Stimulated activated CD8-positive, alpha-beta memory T cell treated with anti-CD3 and anti-CD28 coated beads, Interleukin-15, amount 100 ng/mL, for 4 hours (primary cell): ENCODE measurements around the gene GPRIN3.
"Not testable (repeated sequence)": the region's sequence is repeated elsewhere in the genome, so short reads cannot be mapped to it uniquely, and the experiment has no call there.

Experiments used
- DNase-seq, 2 donors: peaks; one replicate each; pipeline ENCODE4 v3.0.0-alpha.2; 2020; ENCODE audit warnings: low read depth in 2 of 2

The GPRIN3 gene

DNA sequence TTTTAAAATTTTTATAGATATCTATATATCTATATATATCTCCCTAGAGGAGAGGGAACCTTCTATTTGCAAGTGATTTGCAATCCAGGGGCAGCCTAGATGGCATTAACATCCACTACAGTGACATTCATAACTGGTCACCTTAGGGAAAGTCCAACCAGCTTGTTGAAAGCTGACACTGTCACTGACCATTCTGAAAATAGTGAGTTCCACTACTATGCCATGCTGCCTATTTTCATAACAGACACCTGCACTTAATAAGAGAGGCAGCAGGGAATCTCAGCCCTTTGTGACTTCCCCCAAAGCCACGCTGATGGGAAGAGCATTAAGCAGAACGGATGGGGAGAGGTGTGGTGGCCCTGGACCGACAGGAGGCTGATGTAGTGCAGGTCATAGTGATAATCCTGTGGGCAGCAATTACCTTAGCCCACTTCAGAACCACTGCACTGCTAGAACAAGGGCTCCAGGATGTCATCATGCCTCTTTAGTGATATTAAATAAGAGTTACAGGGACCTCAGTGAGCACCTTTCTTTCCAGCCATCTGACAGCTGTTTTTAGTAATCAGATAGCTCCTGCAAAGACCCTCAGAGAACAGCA lies 51.3 kb downstream of the GPRIN3 start:
- DNase-seq = no peak

DNA sequence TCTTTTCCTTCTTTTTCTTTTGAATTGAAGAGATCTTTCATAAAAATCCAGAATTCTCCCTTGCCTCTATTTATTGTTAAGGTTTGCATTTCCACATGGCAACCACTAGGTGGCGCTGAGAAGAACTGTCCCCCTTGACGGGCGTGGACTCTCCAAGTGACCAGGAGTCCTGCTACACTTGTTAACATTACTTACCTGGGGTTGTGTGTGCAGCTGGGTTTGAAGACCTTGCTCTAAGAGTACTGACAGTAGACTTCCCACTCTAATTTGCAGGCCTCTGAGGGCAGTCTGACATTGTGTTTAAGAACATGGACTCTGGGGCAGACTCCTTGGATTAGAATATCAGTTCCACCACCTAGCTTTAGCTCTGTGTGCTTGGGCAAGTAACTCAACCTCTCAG lies 52.8 kb downstream of the GPRIN3 start:
- peak in 1 of 2 donors; percentile 6 for DNase-seq

DNA sequence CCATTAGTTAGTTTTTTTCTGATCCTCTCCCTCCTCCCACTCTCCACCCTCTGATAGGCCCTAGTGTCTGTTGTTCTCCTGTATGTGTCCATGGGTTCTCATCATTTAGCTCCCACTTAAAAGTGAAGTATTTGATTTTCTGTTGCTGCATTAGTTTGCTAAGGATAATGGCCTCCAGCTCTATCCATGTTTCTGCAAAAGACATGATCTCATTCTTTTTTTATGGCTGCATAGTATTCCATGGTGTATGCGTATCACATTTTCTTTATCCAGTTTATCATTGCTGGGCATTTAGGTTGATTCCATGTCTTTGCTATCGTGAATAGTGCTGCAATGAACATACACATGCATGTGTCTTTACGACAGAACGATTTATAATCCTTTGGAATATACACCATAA lies 53.3 kb downstream of the GPRIN3 start:
- not testable (repeated sequence) for DNase-seq

DNA sequence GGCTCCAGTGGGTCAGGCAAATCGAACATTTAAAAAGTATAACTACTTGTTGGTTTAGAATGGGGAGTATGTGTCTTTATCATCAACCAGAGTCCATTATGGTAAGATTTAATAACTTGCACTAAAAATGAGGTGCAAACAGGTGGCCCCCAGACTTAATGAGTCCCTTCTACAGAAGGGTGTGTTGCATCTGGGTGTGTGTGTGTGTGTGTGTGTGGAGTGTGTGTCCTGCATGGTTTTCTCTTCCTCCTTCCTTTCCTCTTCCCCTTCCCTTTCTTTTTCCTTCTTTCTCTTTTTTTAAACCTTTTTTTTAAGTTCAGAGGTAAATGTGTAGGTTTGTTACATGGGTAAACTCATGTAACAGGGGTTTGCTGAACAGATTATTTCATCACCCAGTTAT lies 53.7 kb downstream of the GPRIN3 start:
- no peak for DNase-seq

DNA sequence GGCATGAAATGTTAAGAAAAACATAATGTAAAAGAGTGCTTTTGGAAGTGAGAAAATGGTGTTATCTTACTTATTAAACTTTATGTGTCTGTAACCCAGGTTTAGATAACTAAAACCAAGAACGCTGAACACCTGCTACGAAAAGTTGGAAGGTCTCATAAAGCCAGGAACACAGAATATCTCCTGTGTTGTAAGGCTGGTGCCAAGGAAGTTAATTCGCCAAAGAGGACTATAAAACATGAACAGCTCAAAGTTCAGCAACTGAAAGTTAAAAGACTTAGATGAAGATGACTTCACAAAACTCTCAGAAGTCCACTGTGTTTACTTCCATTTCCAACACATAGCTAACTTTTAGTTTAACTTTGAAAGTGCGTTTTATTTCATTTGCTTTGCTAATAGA lies 54.3 kb downstream of the GPRIN3 start:
- DNase-seq = no peak

DNA sequence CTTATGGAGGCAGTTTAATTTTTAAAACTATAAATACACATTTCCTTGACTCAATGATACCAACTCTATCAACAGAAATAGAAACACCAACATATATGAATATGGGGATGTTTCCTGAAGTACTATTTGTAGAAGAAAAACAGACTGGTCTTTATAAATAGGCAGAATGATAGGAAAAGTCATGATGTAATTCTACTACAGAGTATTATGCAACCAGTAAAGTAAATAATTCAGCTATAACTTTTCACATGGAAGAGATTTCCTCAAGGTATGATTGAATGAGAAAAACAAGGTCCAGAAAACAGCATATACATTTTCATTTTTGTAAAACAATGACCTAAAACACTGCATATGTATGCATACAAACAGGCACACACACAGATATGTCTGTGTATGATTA lies 56.2 kb downstream of the GPRIN3 start:
- DNase-seq = no peak

DNA sequence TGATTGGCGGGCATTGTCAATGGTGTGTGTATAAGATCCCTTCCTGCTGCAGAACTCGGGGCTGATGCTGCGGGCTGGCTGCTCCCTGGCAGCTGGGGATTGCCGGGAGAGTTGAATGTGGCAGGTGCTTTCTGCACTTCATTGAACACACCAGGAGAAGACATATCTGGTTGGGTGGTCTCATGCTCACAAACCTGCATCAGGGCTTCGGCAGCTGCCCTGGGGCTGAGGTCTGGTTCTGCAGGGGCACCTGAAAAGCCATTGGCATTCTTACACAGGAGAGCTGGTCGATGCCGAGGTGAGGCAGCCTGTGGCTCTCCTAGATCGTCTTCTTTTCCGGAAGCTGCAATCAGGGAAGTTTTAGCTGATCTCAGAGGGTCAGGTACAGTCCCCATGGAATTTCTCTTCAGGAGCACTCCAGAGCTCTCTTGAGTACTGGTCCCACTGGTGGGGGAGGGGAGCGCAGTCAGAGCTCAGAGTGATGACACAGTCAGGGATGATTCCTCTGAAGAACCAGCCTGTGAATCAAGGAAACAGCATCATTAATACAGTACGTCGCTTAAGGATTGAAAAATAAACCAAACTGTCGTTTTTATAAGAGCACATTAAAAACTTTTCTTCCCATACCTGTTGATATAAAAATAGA lies 57.8 kb downstream of the GPRIN3 start:
- no peak for DNase-seq

DNA sequence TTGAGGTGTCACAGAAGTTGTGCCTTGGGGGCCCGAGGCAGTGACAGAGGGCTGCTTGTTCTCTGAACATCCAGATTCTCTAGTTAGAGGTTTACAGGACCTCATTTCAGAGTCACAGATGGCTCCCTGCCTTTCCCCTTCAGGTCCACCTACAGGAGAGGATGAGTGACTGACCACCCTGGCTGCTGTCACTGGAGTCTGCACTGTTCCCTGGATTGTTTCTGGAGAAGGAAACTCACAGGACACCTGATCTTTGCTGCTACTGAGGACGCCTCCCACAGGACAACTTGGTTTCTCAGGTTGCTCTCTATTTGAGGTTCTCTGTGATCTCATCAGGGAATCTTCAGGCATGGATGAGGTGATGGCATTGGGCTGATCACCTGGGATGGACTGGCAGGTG lies 58.3 kb downstream of the GPRIN3 start:
- no peak for DNase-seq

DNA sequence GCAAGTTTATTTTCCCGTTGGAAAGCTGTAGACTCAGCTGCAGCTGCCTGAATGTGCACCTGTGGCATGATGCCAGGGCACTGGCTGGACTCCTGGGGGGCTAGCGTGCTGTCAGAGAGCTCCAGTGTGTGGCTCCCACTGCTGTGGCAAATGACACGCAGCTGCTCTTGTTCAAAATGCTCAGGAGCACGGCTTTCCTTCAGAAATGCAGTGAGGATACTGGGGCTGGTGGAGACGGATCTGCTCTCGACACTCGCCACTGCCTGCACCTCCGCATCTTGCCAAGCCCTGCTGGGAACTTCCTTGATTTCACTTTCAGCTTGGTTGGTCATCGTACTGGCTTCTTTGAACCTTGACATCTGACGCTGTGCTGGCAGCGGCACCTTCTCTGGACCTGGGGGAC lies 58.7 kb downstream of the GPRIN3 start:
- no peak for DNase-seq

DNA sequence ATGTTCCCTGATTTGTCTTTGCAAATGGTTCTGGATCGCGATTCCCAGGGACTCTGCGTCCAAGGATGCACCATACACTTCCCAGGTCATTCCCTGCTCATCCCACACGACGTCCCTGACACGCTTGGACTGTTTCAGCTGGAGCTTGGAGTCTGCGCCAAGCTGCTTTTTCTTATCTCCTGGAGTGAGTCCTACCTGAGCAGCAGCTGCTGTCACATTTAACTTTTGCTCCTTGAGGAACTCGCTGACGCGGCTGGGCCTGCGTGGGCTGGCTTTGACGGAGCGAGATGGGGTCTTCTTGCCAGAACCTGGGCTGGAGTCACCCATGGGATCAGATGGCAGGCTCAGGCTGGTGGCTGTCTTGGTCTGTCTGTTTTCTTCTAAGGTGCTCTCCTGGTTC lies 59.6 kb downstream of the GPRIN3 start:
- no peak for DNase-seq

DNA sequence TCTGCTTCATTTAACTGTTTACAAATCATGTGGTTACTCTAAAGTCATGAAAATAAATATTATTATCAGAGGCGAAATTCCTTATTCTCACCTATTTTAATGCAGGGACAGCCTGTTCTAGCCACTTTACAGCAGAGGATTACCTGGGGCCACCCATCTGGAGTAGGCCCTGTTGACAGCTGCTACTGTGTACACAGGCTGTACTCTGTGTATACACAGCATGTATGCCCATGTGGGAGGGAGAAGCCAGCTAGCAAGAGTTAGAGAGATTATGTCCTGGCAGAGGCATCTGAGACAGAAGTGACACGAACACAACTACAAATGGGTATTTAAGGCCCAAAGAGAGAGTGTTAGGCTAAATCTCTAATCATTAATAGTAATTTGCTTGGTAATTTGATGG lies 62.1 kb downstream of the GPRIN3 start:
- DNase-seq = no peak

DNA sequence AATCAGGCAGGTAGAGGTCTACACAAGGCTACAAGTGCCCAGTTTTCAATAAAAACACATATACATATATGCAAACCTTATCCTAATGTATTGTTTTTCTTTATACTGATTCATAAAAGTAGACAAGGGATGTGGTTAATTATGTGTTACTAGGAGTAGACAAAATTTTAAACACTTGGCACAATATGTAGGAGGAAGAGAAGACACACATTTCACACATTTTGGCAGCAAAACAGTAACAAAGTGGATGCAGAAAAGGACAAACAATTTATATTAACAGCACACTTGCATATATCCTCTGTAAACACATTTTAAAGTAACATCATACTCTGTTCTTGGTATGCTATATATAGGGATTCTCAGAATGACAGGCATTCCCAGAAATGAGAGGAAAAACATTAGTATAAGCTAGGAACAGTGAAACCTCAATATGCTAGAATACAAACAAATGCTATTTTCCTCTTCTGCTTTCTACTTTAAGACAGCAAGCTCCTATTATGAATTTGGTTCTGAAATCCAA lies 63.8 kb downstream of the GPRIN3 start:
- no peak for DNase-seq

DNA sequence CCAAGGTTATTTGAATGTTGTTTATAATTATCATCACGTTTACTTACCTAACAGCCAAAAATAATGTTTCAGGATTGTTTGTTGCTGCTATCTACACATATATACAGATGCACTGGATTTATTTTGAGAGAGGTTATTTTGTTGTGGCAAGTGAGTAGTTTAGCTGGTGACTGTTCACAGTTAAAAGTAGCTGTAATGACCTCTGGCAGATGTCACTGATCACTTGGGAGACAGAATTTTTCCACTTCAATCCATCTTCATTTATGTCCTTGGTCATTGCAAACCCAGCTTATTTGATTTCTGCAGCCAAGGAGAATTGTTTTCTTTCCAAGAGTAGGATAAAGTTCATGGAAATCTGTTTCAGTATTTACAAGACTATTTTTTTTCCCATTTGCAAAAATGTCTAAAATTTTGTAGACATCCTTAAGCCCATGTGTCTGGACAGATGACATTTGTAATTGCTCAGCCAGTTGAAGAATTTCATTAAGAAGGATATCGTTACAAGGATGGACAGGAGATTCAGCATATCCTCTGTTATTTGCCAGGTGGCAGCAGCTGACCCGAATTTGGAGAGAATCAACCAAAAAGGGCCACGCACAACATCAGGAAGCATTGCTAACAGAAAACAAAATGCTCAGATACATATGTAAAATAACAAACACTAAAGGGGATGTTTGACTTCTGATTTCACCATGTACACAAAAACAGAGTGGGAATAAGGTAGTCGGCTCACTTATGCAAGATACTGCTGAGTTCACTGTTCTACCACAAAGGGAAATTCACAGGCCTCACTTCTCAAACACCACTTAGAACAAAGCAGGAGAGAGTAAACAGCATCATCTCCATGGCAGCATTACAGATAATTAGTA lies 64.5 kb downstream of the GPRIN3 start:
- DNase-seq = no peak

DNA sequence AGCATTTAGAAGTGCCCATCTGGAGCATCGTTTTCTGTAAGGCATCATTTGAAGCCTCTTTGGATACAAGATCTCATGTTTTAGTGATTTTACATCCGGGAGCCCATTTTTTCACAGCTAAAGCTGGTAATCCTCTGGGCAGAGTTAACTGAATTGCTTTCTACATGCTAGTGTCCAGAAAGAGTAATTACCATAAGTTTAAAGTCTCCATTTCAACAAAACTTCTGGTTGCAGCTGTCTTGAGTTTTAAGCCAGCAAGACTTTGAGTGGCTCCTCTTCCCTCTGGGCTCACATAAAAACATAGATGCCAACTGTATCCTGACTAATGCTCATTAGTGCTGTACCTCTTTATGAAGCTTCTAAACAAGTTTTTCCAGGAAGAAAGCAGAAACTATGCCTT lies 65.4 kb downstream of the GPRIN3 start:
- no peak for DNase-seq

DNA sequence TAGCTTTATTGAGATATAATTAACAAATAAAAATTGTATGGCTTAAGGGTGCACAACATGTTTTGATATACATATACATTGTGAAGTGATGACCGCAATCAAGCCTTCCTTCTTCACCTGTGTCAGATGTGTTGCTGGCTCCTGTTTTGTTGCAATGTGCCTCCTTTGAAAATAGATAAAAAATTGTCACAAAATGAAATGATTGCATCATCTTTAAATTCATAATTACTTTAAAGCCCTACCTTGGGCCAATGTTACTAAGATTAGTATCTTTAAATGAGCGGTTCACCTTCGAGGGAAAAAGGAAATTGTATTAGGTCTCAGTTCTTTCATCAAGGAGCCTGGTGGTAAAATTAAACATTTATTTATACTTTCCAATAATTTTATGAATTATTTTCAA lies 77.3 kb downstream of the GPRIN3 start:
- DNase-seq = no peak

DNA sequence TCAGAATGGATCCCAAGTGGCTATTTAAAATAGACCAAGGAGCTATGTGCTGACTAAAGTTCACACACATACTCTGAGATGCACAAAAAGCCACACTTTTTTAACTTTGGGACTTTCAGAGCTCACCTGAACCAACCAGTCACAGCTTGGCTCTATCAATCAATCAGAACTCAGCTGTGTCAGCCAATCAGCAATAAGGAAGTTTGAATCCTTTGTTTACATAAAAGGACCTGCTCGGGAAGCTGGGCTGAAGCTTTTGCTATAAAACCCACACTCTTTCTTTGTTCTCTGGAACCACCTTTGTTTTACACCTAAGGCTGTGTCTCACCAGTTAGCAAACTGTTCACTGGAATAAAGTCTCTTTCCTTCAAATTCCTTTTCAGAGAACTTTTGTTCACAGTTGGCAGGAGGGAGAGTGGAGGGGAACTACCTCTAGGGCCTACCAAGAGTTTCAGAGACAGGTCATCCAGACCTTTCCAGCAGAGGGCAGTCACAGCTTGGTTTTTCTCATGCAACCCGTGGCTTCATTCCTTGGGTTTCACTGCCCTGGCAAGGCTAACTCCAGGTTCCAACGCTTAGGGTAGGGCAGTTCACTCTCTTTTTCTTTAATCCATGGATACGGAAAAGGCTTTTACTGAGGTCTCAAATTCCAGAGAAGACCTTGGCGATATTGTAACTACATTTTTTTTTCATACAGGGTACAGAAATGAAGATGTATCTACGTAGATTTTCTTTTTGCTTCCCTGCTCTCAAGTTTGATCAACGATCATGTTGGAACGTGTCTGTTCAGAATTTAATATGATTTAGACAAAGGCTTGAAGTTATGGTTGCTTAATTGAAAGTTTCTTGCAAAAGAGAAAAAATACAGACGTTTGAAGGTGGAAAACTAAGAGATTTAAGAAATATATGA lies 80.7 kb downstream of the GPRIN3 start:
- peak; percentile 35 to 58 for DNase-seq

DNA sequence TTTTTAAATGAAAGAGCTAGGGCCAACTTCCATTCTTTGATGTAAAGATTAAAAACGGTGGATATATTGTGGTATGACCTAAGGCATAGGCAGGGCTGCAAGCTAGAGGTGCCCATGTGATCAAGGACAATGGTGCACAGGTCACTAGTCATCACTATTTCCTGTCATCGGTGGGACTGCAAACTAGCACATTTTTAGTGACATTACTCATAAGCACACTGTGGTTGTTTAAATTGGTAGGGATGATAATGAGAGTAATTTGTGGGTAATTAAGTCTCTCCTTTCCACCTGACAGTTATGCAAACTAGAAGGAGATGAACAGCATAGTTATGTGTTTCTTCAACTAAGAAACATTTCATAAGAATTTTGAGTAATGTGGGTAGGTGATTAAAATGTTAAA lies 85.4 kb downstream of the GPRIN3 start:
- no peak for DNase-seq

DNA sequence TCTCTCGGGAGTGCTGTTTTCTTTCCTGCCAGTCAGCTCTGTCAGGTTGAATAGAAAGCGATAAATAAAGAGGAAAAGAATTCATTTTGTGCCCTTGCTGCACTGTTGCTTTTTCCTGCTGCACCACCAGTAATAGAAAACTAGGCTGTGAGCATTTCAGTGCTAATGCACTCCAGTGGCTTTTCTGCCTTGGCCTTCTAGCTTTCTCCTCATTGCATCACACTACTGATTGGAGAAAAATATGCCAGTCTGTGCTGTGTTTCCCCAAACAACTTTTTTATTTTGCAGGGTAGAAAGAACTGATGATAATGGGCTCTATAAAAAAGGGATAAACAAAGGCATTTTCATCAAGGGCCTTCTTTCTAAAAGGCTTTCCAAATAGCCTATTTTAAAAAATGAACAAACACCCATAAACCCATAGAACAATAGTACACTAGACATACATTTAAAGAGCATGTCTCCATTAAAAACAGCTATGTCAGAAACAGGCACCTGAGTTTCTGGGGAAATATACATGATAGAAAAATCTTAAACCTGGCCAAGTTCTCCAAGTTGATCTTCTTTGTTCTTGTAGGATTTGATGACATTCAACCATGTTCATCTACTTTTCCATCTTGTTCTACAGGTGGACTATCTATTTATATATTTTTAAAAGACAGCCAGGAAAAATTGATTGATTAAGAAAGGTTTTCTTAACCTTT lies 86.3 kb downstream of the GPRIN3 start:
- DNase-seq = no peak

DNA sequence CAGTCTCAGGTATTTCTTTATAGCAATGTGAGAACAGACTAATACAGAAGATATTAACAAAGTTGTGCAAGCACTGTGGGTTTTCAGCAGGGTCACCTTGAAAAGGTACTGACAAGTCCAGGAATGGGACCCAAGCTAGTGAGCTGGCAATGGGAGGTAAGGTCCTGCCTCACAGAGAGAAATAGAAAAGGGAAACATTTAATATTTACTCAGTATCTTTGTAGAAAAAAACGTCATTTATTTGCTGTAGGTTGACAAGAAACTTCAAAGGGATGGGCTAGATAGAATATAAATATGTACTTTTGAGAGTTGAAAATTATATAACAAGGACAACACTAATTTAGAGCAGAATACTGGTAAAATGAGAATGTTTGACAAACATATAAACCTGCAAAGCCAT lies 89.0 kb downstream of the GPRIN3 start:
- no peak for DNase-seq

DNA sequence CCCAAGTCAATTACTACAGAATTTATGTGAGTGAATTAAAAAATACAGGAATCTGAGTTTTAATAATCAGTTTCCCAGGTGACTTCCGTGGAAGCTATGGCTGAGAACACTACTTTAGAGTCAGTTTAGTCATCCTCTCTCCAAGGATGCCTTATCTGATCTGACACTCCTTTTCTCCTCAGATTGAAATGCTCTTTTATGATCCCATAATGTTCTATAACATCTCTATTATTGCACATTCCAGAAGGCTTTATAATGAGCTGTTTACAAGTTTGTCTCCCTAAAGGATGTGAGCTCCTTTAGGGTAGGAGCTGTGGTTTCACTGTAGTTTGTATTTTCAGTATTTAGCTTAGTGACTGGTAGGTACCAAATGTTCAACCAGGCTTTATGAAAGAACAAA lies 90.0 kb downstream of the GPRIN3 start:
- DNase-seq = no peak

DNA sequence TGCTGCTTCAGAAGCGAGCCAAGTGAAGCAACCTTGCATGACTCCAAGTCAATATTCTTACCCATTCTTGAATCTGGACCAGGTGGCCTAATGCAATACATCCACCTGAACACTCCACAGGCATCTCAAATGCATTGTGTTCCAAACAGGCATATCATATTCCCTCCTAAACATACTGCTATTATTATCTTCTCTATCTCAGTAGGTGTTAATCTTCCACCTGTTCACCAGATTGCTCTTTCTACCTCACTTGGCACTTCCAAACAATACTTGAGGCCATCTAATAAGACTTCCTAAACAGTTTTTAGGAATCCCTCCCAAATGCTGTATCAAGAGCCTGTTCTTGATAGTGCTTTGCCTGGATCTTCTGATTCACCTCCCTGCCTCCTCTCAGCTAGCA lies 90.7 kb downstream of the GPRIN3 start:
- no peak for DNase-seq
